Large intestine (tissue), 3 donors: ENCODE results near the gene PSMB1. TPM values are rescaled to one million over a fixed set of nuclear protein-coding genes. Genes with fewer than 3 reads are reported as not detected.
A peak's percentile ranks its signal among the peaks of the same experiment; 100 is the strongest.

ENCODE experiments used
- DNase-seq, 2 donors: peaks; one replicate each; pipeline versions ENCODE4 v3.0.0 to v3.0.0-alpha.2; 2013
- H3K27ac ChIP-seq: one replicate; pipeline ENCODE4 v1.5.1; 2013; ENCODE audit warnings: low read length
- H3K27me3 ChIP-seq: 2 replicates; pipeline ENCODE4 v1.6.1; 2013; ENCODE audit warnings: low read length; ENCODE audit not compliant: control insufficient read depth, insufficient read depth
- H3K36me3 ChIP-seq: 2 replicates; pipeline ENCODE4 v1.6.1; 2013; ENCODE audit warnings: low read length; ENCODE audit not compliant: control insufficient read depth, insufficient read depth
- H3K4me1 ChIP-seq: one replicate; pipeline ENCODE4 v1.6.1; 2013; ENCODE audit warnings: low read length; ENCODE audit not compliant: control insufficient read depth, insufficient read depth
- H3K4me3 ChIP-seq: one replicate; pipeline ENCODE4 v1.5.1; 2013; ENCODE audit warnings: low read length
- H3K9me3 ChIP-seq: one replicate; pipeline ENCODE4 v1.6.1; 2013; ENCODE audit warnings: mild to moderate bottlenecking, low read depth, low read length, moderate library complexity; ENCODE audit not compliant: control insufficient read depth
- WGBS: methylation state at CpG from one replicate; pipeline ENCODE4 v1.1.5; 2013; ENCODE audit warnings: low lambda C conversion rate; ENCODE audit not compliant: insufficient coverage; 5-methylcytosine and 5-hydroxymethylcytosine counted together
- polyA plus RNA-seq: library from polyadenylated mRNA; unstranded; fragments of 120-200 nt; gene quantifications from one replicate; pipeline ENCODE4 v1.2.1, GENCODE V29; 2013

PSMB1 gene
- polyA plus RNA-seq, 1 donor = 188 TPM

DNA sequence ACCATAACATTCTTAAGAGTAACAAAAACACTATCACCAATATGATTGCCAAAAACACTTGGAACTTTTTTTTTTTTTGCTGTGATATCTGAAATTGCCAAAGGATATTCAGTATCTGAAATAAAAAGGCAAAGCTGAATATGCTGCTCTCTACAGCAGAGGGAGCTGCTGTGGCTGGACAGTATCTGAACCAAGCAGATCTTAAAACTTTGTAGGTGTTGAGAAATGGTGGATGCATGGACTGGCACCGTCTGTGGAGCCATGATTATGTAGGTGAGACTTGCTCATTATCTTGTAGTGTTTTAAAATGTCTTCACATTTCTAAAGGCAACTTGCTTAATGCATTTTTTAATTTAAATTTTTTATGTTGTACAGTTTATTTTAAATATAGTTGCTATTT lies 22.1 kb upstream of the PSMB1 start:
- Histone ChIP-seq H3K4me1 (no peaks in the 10 kb centered on the region), H3K9me3 (no peaks in the 10 kb centered on the region), H3K36me3 (peaks cover 48% of the 10 kb centered on the region), H3K27ac (no peak overlapping the region), H3K4me3 (no peak overlapping the region), H3K27me3 (no peaks in the 10 kb centered on the region)
- DNase-seq = no peak
- no CpG with 5 or more reads among the region's 1 CpG for WGBS

DNA sequence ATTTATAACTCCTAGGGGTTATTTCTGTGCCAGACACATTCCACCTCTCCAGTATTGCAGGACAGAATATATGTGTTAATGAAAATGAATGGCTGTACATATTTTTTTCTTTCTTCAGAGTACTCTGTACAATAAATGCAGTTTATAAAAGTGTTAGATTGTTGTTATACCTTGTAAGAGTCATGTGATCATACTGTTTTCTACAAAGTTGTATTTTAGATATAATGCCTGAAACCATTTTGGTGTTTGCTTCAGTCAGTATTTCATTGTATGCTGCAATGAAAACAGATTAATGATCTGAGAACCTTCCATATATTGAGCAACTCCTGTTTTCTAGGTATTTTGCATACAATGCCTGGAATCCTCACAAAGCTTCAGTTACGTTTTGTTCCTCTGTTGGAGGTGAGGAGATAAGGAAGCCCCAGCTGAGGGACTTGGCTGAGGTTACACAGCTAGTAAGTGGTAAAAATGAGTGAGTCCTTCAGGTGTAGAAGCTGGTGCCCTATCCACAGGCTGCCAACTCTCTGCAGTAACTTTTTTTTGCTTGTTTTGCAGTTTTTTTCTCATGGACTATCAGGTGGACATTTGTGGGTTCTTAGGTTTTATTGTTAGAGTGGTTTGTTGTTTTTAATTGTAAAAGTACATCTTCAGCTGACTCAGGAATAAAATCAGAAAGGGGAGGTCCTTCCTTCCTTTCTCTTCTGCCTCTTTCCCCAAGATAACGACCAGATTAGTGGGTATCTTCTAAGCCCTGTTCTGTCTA lies 19.8 kb upstream of the PSMB1 start:
- H3K27me3 ChIP-seq = no peaks in the 10 kb centered on the region
- H3K9me3 ChIP-seq = no peaks in the 10 kb centered on the region
- peaks cover 54% of the 10 kb centered on the region for H3K36me3 ChIP-seq
- no CpG with 5 or more reads among the region's 2 CpGs for WGBS
- no peak for DNase-seq
- no peak overlapping the region for H3K27ac ChIP-seq
- H3K4me1 ChIP-seq = no peaks in the 10 kb centered on the region
- no peak overlapping the region for H3K4me3 ChIP-seq

DNA sequence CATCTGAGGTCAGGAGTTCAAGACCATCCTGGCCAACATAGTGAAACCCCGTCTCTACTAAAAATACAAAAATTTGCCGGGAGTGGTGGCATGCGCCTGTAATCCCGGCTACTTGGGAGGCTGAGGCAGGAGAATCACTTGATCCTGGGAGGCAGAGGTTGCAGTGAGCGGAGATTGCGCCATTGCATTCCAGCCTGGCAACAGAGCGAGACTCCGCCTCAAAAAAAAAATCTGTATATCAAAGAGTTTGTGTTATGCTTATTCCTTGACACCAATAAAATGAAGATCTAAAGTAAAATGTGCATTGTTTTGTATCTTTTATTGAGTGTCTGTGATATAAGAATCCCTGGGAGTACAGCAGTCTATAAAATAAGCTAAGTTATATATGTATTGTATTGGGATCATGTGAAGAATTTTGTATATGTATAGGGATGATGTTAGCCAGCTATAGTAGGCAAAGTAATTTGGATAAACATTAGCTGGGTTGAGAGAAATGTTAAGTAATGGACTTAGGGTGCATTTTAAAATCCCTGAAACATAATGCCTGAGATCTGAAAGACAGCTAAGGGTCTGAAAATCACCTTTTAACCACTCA lies 11.9 kb upstream of the PSMB1 start:
- H3K36me3 ChIP-seq = peaks cover 36% of the 10 kb centered on the region
- no peak overlapping the region for H3K27ac ChIP-seq
- H3K27me3 ChIP-seq = no peaks in the 10 kb centered on the region
- no peak overlapping the region for H3K4me3 ChIP-seq
- no peaks in the 10 kb centered on the region for H3K4me1 ChIP-seq
- H3K9me3 ChIP-seq = no peaks in the 10 kb centered on the region
- DNase-seq = no peak
- WGBS = no CpG with 5 or more reads among the region's 8 CpGs

DNA sequence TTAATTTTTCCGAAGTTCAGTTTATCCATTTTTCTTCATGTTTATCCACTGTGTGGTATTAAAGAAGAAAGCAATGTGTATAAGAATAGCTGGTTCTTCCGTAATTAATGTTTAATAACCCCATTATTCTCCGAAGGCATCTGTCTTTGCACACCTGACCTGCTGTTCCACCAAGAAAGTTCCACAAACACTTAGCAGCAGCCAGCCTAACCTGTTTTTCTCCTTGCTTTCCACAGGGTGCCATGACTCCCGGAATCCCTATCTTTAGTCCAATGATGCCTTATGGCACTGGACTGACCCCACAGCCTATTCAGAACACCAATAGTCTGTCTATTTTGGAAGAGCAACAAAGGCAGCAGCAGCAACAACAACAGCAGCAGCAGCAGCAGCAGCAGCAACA lies 8.4 kb upstream of the PSMB1 start:
- peaks cover 26% of the 10 kb centered on the region for H3K36me3 ChIP-seq
- no peak for DNase-seq

DNA sequence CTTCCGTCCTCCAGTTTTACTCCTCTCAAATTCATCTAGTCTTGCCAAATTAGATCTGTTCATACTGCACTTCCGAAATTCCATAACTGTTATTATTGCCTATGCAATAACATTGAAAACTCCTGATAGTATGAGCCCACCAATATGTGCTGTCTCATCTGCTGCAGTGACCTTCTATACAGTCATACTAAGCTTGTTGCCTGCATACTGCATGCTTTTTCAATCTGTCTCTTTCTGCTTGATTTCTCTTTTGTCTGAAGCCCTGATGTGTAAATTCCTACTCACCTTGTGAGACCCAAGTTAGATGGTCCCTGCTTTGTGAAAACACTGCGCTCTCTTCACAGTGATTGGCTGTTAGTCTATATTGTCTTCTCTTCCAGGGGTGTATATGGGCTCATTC lies 2.2 kb upstream of the PSMB1 start:
- Histone ChIP-seq H3K4me3 (peak overlapping the region; percentile 72), H3K36me3 (peaks cover 13% of the 10 kb centered on the region), H3K27ac (no peak overlapping the region), H3K27me3 (no peaks in the 10 kb centered on the region), H3K9me3 (no peaks in the 10 kb centered on the region), H3K4me1 (peaks cover 15% of the 10 kb centered on the region)
- WGBS = 89% methylated on average over 1 of the region's 3 CpGs
- no peak for DNase-seq

More for the DNA sequence above, 8.4 kb upstream of the PSMB1 start:
- H3K4me1 ChIP-seq = no peaks in the 10 kb centered on the region
- H3K27ac ChIP-seq = no peak overlapping the region
- no peaks in the 10 kb centered on the region for H3K27me3 ChIP-seq
- no CpG with 5 or more reads among the region's 4 CpGs for WGBS
- no peak overlapping the region for H3K4me3 ChIP-seq
- no peaks in the 10 kb centered on the region for H3K9me3 ChIP-seq

DNA sequence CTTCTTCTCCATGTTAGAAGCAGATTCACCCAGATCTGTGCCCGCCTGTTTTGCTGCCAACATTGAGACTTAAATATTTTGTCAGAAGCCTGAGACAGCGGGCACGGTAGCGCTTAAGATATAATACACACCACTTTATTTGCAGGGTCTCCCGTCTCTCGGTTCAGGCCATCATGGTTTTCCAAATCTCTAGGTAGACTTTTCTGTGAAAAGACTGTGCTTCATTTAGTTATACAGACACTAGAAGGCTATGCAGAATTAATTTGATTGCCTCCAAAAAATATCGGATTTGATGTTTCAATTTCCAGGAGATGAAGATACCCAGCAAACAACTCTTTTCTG lies 1.7 kb upstream of the PSMB1 start:
- Histone ChIP-seq H3K27me3 (no peaks in the 10 kb centered on the region), H3K4me3 (peak overlapping the region; percentile 72), H3K4me1 (peaks cover 15% of the 10 kb centered on the region), H3K27ac (peak overlapping the region; percentile 90), H3K36me3 (peaks cover 17% of the 10 kb centered on the region), H3K9me3 (no peaks in the 10 kb centered on the region)
- WGBS = 0% methylated on average over 1 of the region's 7 CpGs
- DNase-seq = no peak

DNA sequence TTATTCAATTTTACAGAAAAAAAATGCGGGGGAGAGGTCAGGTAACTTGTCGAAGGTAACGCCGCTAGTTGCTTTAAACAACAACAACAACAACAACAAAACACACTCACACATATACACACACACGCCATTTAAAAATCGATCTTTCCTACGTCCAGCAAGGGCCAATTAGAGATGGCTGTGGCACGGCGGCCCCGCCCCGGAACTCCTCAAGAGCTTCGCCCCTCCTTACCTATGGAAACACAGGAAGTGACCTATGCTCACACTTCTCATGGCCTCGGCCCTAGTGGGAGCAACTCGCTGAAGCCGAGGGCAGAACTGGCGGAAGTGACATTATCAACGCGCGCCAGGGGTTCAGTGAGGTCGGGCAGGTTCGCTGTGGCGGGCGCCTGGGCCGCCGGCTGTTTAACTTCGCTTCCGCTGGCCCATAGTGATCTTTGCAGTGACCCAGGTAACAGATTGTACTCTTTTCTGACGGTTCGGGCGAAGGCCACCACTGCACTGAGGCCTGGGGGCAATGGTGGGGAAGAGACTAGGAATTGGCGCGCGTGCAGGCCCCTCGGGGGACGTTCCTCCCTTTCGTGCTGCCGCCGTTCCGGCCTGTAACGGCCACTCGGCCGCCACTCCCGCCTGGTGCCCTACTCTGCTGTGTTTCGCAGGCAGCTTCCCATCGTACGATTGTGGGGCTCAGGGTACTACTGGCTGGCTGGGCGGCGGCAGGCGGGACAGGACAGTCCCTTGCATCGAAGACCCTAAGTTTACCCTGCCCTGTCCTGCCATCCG lies 1.1 kb upstream of the PSMB1 start, which contains the start of gene TBP:
TBP (plus strand) TSS at position 357 of the 783 bp plus-strand sequence. CDS start 2,661 bp downstream, outside the sequence.
- DNase-seq = peak; percentile 98 to 99
- H3K36me3 ChIP-seq = peaks cover 18% of the 10 kb centered on the region
- no peaks in the 10 kb centered on the region for H3K9me3 ChIP-seq
- H3K4me3 ChIP-seq = peak within 1 kb of the TSS; percentile 72
- H3K27ac ChIP-seq = peak within 1 kb of the TSS; percentile 90
- no peaks in the 10 kb centered on the region for H3K27me3 ChIP-seq
- H3K4me1 ChIP-seq = peaks cover 15% of the 10 kb centered on the region
- WGBS = no CpG with 5 or more reads among the region's 51 CpGs

DNA sequence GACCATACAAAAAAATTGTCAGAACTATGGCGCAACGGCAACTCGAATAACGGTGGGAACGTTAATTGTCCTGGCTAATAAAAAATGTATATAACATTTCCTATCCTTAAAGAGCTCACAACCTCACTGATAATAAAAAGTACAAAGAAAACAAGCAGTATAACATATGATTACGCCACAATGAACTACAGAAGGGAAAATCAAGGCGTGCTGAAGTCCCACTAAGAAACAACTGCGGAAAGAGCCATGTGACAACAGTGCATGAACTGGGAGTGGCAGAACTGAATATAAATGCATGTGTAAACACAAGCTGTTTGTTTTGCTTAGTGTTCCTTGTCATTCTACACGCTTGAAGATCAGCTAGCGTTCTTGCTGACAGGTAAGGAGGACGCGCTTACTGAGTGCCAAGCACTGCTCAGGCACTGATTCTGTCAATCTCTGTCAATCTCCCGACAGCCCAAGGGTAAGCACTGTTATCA lies 466 bp upstream of the PSMB1 start:
- peak overlapping the region; percentile 72 for H3K4me3 ChIP-seq
- peak in 1 of 2 donors; percentile 65 for DNase-seq
- H3K36me3 ChIP-seq = peaks cover 19% of the 10 kb centered on the region
- H3K9me3 ChIP-seq = no peaks in the 10 kb centered on the region
- peaks cover 15% of the 10 kb centered on the region for H3K4me1 ChIP-seq
- H3K27ac ChIP-seq = peak overlapping the region; percentile 90
- 7% methylated on average over 4 of the region's 13 CpGs for WGBS
- no peaks in the 10 kb centered on the region for H3K27me3 ChIP-seq

DNA sequence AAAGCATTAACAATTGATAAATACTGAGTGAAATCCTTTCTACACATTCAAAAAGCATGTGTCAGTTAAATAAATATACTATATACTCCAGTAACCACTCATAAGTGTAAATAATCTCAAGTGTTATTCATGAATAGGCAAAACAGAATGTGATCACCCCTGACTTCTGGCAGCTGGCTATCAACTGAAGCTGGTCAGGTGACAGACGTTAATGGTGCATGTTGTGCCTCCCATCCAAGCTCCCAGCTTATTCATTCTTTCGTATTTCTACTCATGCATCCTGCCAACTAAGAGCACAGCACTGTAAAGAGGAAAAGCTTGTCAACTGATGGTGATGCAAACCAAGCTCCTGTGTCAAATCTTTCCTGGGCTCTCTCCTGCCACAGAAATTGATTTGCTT lies 7.7 kb downstream of the PSMB1 start:
- Histone ChIP-seq H3K4me3 (no peak overlapping the region), H3K36me3 (peaks cover 81% of the 10 kb centered on the region), H3K27me3 (no peaks in the 10 kb centered on the region), H3K9me3 (no peaks in the 10 kb centered on the region), H3K27ac (no peak overlapping the region), H3K4me1 (no peaks in the 10 kb centered on the region)
- no peak for DNase-seq
- no CpG with 5 or more reads among the region's 2 CpGs for WGBS

DNA sequence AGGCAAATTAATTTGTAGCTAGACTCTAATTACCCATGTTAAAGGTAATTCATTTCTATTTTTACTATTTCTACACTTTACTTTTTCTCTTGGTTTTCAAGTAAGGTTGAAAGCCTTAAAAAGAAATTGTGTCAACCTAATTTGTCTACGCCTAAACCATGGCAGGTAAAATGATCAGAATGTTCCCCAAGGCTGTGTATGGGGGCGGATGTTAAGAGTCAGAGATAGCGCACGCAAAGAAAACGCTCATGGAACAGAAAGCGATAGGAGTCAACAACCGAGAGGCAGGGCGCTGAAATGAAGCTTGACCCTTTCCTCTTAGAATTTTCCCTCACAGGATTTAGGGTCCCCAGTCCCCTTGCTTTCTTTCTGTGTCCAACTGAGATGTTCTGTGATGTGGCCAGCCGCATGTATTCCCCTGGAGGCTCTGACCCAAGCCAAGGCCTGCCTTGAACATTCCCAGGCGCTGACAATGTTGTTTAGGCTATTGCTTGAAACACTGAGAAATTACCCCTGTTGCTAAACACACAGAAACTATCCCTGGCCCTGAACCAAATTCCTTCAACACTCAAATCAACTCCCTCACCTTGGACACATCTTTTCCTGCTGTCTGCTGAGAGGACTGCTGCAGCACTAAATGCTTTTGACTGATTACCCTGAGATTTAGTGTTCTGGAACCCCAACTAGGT lies 10.9 kb downstream of the PSMB1 start:
- WGBS = 100% methylated on average over 1 of the region's 10 CpGs
- Histone ChIP-seq H3K4me3 (no peak overlapping the region), H3K27ac (no peak overlapping the region), H3K27me3 (no peaks in the 10 kb centered on the region), H3K9me3 (no peaks in the 10 kb centered on the region), H3K36me3 (peaks cover 74% of the 10 kb centered on the region), H3K4me1 (peaks cover 5% of the 10 kb centered on the region)
- DNase-seq = no peak
